HEK293 (cell line): Measurements from ENCODE around the gene LOXL1.

Source experiments
- CTCF ChIA-PET: fragments of 350-600 bp; formaldehyde crosslinking; extraction: SDS; loops from one replicate; lab custom pipeline; 2021; ENCODE audit warnings: antibody characterized with exemption; lab: Yijun Ruan, JAX
- POLR2A ChIA-PET: fragments of 300-600 bp; formaldehyde crosslinking; extraction: SDS; loops from one replicate; lab custom pipeline; 2020; ENCODE audit warnings: antibody characterized with exemption, inconsistent platforms; lab: Yijun Ruan, JAX
- H3K27ac ChIP-seq: fragments of 200-500 bp; sonication (Bioruptor generic); 2 replicates; pipeline ENCODE4 v1.5.1; 2014; ENCODE audit warnings: low read depth, low read length, control low read depth, inconsistent platforms; ENCODE audit errors: extremely low read depth
- H3K36me3 ChIP-seq, 2 experiments: fragments of 200-500 bp in 1 of 2; sonication (Bioruptor generic) in 1 of 2; 1 replicate in 1 of 2; 2 replicates in 1 of 2; pipeline ENCODE4 v1.5.1; 2014 to 2017; ENCODE audit warnings: inconsistent platforms in 2 of 2, low read length in 2 of 2; ENCODE audit not compliant: control insufficient read depth in 2 of 2, insufficient read depth in 1 of 2
- H3K4me1 ChIP-seq: fragments of 200-500 bp; sonication (Bioruptor generic); 2 replicates; pipeline ENCODE4 v1.5.1; 2014; ENCODE audit warnings: mild to moderate bottlenecking, low read length, inconsistent platforms; ENCODE audit not compliant: control insufficient read depth, insufficient read depth
- H3K4me3 ChIP-seq: 2 replicates; pipeline ENCODE4 v1.5.1; 2011; ENCODE audit warnings: low read depth, mild to moderate bottlenecking, control low read depth, low read length, moderate library complexity
- H3K9me3 ChIP-seq: fragments of 200-500 bp; sonication (Bioruptor generic); 2 replicates; pipeline ENCODE4 v1.5.1; 2014; ENCODE audit warnings: low read depth, low read length, inconsistent platforms; ENCODE audit not compliant: control insufficient read depth, insufficient read depth
- EGR2 ChIP-seq: fragments of 450-650 bp; formaldehyde crosslinking; IDR thresholded peaks from 2 replicates; pipeline ENCODE4 v1.5.1; 2016; ENCODE audit warnings: low read depth, missing biosample characterization, missing genetic modification characterization
- KLF7 ChIP-seq: fragments of 450-650 bp; formaldehyde crosslinking; IDR thresholded peaks from 2 replicates; pipeline ENCODE4 v1.5.1; 2016; ENCODE audit warnings: missing biosample characterization, missing genetic modification characterization, borderline replicate concordance
- PRDM6 ChIP-seq: fragments of 450-650 bp; formaldehyde crosslinking; IDR thresholded peaks from 2 replicates; pipeline ENCODE4 v1.5.1; 2017; ENCODE audit warnings: missing biosample characterization, missing genetic modification characterization
- ZBTB6 ChIP-seq: fragments of 450-650 bp; formaldehyde crosslinking; IDR thresholded peaks from 2 replicates; pipeline ENCODE4 v1.5.1; 2017; ENCODE audit warnings: missing biosample characterization, missing genetic modification characterization
- ZFHX2 ChIP-seq: fragments of 450-650 bp; formaldehyde crosslinking; conservative IDR thresholded peaks from 2 replicates; pipeline ENCODE4 v1.5.1; 2016; ENCODE audit warnings: missing biosample characterization, missing genetic modification characterization
- ZNF133 ChIP-seq: fragments of 450-650 bp; formaldehyde crosslinking; IDR thresholded peaks from 2 replicates; pipeline ENCODE4 v1.5.1; 2016; ENCODE audit warnings: missing biosample characterization, missing genetic modification characterization
- ZNF175 ChIP-seq: fragments of 450-650 bp; formaldehyde crosslinking; IDR thresholded peaks from 2 replicates; pipeline ENCODE4 v1.5.1; 2016; ENCODE audit warnings: missing biosample characterization, missing genetic modification characterization
- ZNF19 ChIP-seq: fragments of 450-650 bp; formaldehyde crosslinking; IDR thresholded peaks from 2 replicates; pipeline ENCODE4; 2016; ENCODE audit warnings: missing biosample characterization, missing genetic modification characterization, low read depth
- ZNF223 ChIP-seq: fragments of 450-650 bp; formaldehyde crosslinking; IDR thresholded peaks from 2 replicates; pipeline ENCODE4 v1.5.1; 2016; ENCODE audit warnings: missing biosample characterization, missing genetic modification characterization
- ZNF366 ChIP-seq: fragments of 450-650 bp; formaldehyde crosslinking; conservative IDR thresholded peaks from 2 replicates; pipeline ENCODE4 v1.5.1; 2016; ENCODE audit warnings: missing biosample characterization, missing genetic modification characterization
- ZNF398 ChIP-seq: fragments of 450-650 bp; formaldehyde crosslinking; IDR thresholded peaks from 2 replicates; pipeline ENCODE4 v1.5.1; 2017; ENCODE audit warnings: missing biosample characterization, missing genetic modification characterization
- ZNF473 ChIP-seq: fragments of 450-650 bp; formaldehyde crosslinking; IDR thresholded peaks from 2 replicates; pipeline ENCODE4 v1.5.1; 2017; ENCODE audit warnings: missing biosample characterization, missing genetic modification characterization
- ZNF645 ChIP-seq: fragments of 450-650 bp; formaldehyde crosslinking; IDR thresholded peaks from 2 replicates; pipeline ENCODE4; 2016; ENCODE audit warnings: missing biosample characterization, missing genetic modification characterization
- ZNF843 ChIP-seq: fragments of 450-650 bp; formaldehyde crosslinking; IDR thresholded peaks from 2 replicates; pipeline ENCODE4 v1.5.1; 2016; ENCODE audit warnings: missing biosample characterization, missing genetic modification characterization
- ZSCAN16 ChIP-seq: fragments of 450-650 bp; formaldehyde crosslinking; IDR thresholded peaks from 2 replicates; pipeline ENCODE4 v1.5.1; 2016; ENCODE audit warnings: missing biosample characterization, missing genetic modification characterization
- ZSCAN18 ChIP-seq: fragments of 450-650 bp; formaldehyde crosslinking; IDR thresholded peaks from 2 replicates; pipeline ENCODE4 v1.5.1; 2016; ENCODE audit warnings: missing biosample characterization, missing genetic modification characterization

The LOXL1 gene

GRCh38 chr15:73955861-73956742 lies 29.8 kb downstream of the LOXL1 start:
- Histone ChIP-seq H3K9me3 (no peaks in the 10 kb centered on the region), H3K4me3 (no peak overlapping the region), H3K36me3 (no peaks in the 10 kb centered on the region), H3K27ac (no peak overlapping the region), H3K4me1 (peaks cover 6% of the 10 kb centered on the region; the same call in 1 of the 2 replicates)
- CTCF ChIA-PET = interaction anchor here (0.6 to 14.4 kb wide), 2 partner anchors 13 to 242 kb away, joined by 3 to 276 read pairs; no protein-coding TSS in a partner anchor
- POLR2A ChIA-PET = no interaction called here
- no peak for TF ChIP-seq ZNF223 (tag by site-specific recombination)
- TF ChIP-seq PRDM6 (tag by site-specific recombination) = no peak
- TF ChIP-seq ZNF366 (tag by site-specific recombination) = no peak
- TF ChIP-seq ZNF175 (tag by site-specific recombination) = no peak
- TF ChIP-seq ZNF133 = no peak
- TF ChIP-seq KLF7 (tag by site-specific recombination) = no peak
- no peak for TF ChIP-seq ZNF19 (tag by site-specific recombination)
- TF ChIP-seq ZBTB6 = no peak
- no peak for TF ChIP-seq ZNF645 (tag by site-specific recombination)
- no peak for TF ChIP-seq ZSCAN18 (tag by site-specific recombination)
- no peak for TF ChIP-seq ZSCAN16
- no peak for TF ChIP-seq ZNF473 (tag by site-specific recombination)

GRCh38 chr15:73956743-73957135 lies 30.5 kb downstream of the LOXL1 start:
- no peak overlapping the region for H3K27ac ChIP-seq
- no peaks in the 10 kb centered on the region for H3K36me3 ChIP-seq
- peaks cover under 1% of the 10 kb centered on the region; the same call in 1 of the 2 replicates for H3K4me1 ChIP-seq
- ChIA-PET POLR2A (no interaction called here), CTCF (interaction anchor here (0.6 to 14.4 kb wide), 5 partner anchors 12 to 1497 kb away, joined by 3 to 276 read pairs (median 4); no protein-coding TSS in a partner anchor)
- no peak overlapping the region for H3K4me3 ChIP-seq
- TF ChIP-seq EGR2 (tag by site-specific recombination) (peak; percentile 30; the same call in 1 of the 2 replicates), ZNF843 (tag by site-specific recombination) (no peak), ZNF398 (tag by site-specific recombination) (no peak), ZFHX2 (tag by site-specific recombination) (peak; percentile 37; the same call in 1 of the 2 replicates)
- TF ChIP-seq, all 188 proteins: peak for 2
- no peaks in the 10 kb centered on the region for H3K9me3 ChIP-seq
